GM13977 (cell line): ENCODE results near the gene GAS2.
A peak's percentile ranks its signal among the peaks of the same experiment; 100 is the strongest.

Experiments
- DNase-seq: peaks from one replicate; pipeline ENCODE4 v3.0.0; 2012; ENCODE audit warnings: low spot score
- CTCF ChIP-seq: IDR thresholded peaks from 2 replicates; pipeline ENCODE4 v1.5.1; 2012; ENCODE audit warnings: mild to moderate bottlenecking, control low read depth; ENCODE audit not compliant: insufficient read depth; ENCODE audit errors: extremely low read depth, missing control alignments
- in situ Hi-C: fragments of 300-500 bp; cut with MboI; formaldehyde crosslinking; loops from one replicate; pipeline ENCODE4 v1.12.0; 2022; ENCODE audit warnings: low sequenced_read_pairs, low pct_unique_long_range_greater_than_20kb, mixed read lengths, inconsistent platforms; ENCODE audit not compliant: unreplicated experiment

GAS2 gene

GRCh38 chr11:22787551-22788162 lies 121.2 kb downstream of the GAS2 start:
- in situ Hi-C loops, result loop anchor here (25.0 kb wide), 1 partner anchor 450 kb away; the partner anchor contains the start of gene SLC17A6
- DNase-seq, result peak; percentile 36
- TF ChIP-seq CTCF, result peak; percentile 65

GRCh38 chr11:22792497-22792896 lies 126.1 kb downstream of the GAS2 start:
- in situ Hi-C loops, result loop anchor here (25.0 kb wide), 1 partner anchor 455 kb away; the partner anchor contains the start of gene SLC17A6
- TF ChIP-seq CTCF, result no peak
- no peak for DNase-seq

GRCh38 chr11:22795914-22796313 lies 129.5 kb downstream of the GAS2 start:
- in situ Hi-C loops, result loop anchor here (25.0 kb wide), 1 partner anchor 459 kb away; the partner anchor contains the start of gene SLC17A6
- DNase-seq, result no peak
- TF ChIP-seq CTCF, result no peak

GRCh38 chr11:22797047-22797446 lies 130.6 kb downstream of the GAS2 start:
- no peak for DNase-seq
- no peak for TF ChIP-seq CTCF
- in situ Hi-C loops, result loop anchor here (25.0 kb wide), 1 partner anchor 460 kb away; the partner anchor contains the start of gene SLC17A6

- DNase-seq, result no peak
- TF ChIP-seq CTCF, result no peak
- in situ Hi-C loops, result loop anchor here (25.0 kb wide), 1 partner anchor 462 kb away; the partner anchor contains the start of gene SLC17A6
These were observed 132.5 kb downstream of the GAS2 start for GRCh38 chr11:22798901-22799300.

GRCh38 chr11:22800482-22800881 lies 134.1 kb downstream of the GAS2 start:
- in situ Hi-C loops, result no loop called here
- DNase-seq, result no peak
- TF ChIP-seq CTCF, result no peak
